Activated gamma-delta T cell (primary cell): Measurements from ENCODE around the gene ZNF428.

ENCODE experiments used
- DNase-seq: peaks from one replicate; lab custom pipeline; 2025; lab: John Stamatoyannopoulos, UW

ZNF428 gene

DNA sequence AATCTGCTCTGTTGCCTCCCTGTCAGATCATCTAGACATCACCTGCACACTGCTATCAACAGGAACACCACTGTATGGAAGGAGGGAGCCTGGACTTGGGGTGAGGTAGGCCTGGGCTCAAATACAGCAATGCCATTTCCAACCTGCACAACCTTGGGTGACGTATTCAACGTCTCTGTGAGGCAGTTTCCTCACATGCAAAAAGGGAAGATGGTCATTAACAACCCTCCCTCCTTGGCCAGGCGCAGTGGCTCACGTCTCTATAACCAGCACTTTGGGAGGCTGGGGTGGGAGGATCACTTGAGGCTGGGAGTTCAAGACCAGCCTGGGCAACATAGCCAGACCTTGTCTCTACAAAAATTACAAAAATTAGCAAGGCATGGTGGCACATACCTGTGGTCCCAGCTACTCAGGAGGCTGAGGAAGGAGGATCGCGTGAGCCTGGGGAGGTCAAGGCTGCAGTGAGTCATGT lies 57.2 kb downstream of the ZNF428 start:
- no peak for DNase-seq

- no peak for DNase-seq
These were observed 58.1 kb downstream of the ZNF428 start for GRCh38 chr19:43561139-43561970.

DNA sequence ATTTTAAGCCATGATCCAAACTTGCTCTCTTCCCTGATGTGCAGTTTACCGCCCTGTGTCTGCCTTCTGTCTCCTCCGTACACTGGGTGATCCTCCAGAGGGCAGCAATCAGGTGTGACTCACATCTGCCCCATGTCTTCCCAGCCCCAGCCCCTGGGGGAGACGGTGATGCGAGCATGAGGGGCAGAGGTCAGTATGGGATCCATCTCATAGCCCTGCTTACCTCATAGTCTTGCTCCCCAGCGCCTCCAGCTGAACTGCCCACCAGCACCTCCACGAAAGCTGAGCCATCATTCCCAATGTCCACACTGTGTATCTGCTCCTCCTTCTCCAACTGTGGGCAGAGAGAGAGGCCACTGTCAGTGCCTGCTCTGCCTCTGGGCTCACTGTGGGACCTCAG lies 58.7 kb downstream of the ZNF428 start:
- no peak for DNase-seq
